Measurements from ENCODE around the gene MBNL1.

The MBNL1 gene

GRCh38 chr3:152264378-152264777 lies 4.4 kb upstream of the MBNL1 start:
- Mint-ChIP-seq H3K4me3 (no peak overlapping the region), H3K27ac (no peak overlapping the region), H3K9me3 (no peaks in the 10 kb centered on the region), H3K27me3 (ENCODE audit: low read depth, poor library complexity) (peaks cover 83% of the 10 kb centered on the region), H3K4me1 (peaks cover 29% of the 10 kb centered on the region), H3K36me3 (ENCODE audit: low read depth) (no peaks in the 10 kb centered on the region)
- TF ChIP-seq CTCF (IDR thresholded peaks at IDR 0.05), result no peak
- no peak for DNase-seq

- TF ChIP-seq CTCF (IDR thresholded peaks at IDR 0.05), result no peak
- no peak overlapping the region for H3K27ac Mint-ChIP-seq
- peak overlapping the region; percentile 12 for H3K4me3 Mint-ChIP-seq
- H3K36me3 Mint-ChIP-seq (ENCODE audit: low read depth), result no peaks in the 10 kb centered on the region
- peaks cover 37% of the 10 kb centered on the region for H3K4me1 Mint-ChIP-seq
- no peak for DNase-seq
- H3K9me3 Mint-ChIP-seq, result no peaks in the 10 kb centered on the region
- H3K27me3 Mint-ChIP-seq (ENCODE audit: low read depth, poor library complexity), result peaks cover 75% of the 10 kb centered on the region
Observed at GRCh38 chr3:152266221-152266995, 2.3 kb upstream of the MBNL1 start.

- no peak for DNase-seq
- Mint-ChIP-seq H3K9me3 (no peaks in the 10 kb centered on the region), H3K36me3 (ENCODE audit: low read depth) (no peaks in the 10 kb centered on the region), H3K4me1 (peaks cover 40% of the 10 kb centered on the region), H3K4me3 (peak overlapping the region; percentile 95), H3K27ac (peak overlapping the region; percentile 96), H3K27me3 (ENCODE audit: low read depth, poor library complexity) (peaks cover 64% of the 10 kb centered on the region)
- TF ChIP-seq CTCF (IDR thresholded peaks at IDR 0.05), result no peak
Observed at GRCh38 chr3:152267831-152268554, 736 bp upstream of the MBNL1 start.

GRCh38 chr3:152269056-152269830 lies 514 bp downstream of the MBNL1 start:
- peak; percentile 71 for DNase-seq
- Mint-ChIP-seq H3K4me1 (peaks cover 40% of the 10 kb centered on the region), H3K9me3 (no peaks in the 10 kb centered on the region), H3K36me3 (ENCODE audit: low read depth) (no peaks in the 10 kb centered on the region), H3K27ac (peak overlapping the region; percentile 91), H3K27me3 (ENCODE audit: low read depth, poor library complexity) (peaks cover 52% of the 10 kb centered on the region), H3K4me3 (peak overlapping the region; percentile 95)
- TF ChIP-seq CTCF (IDR thresholded peaks at IDR 0.05), result no peak

GRCh38 chr3:152269831-152270734 lies 1.4 kb downstream of the MBNL1 start:
- H3K9me3 Mint-ChIP-seq, result no peaks in the 10 kb centered on the region
- peak overlapping the region; percentile 95 for H3K4me3 Mint-ChIP-seq
- peak; percentile 17 for DNase-seq
- peaks cover 45% of the 10 kb centered on the region for H3K27me3 Mint-ChIP-seq (ENCODE audit: low read depth, poor library complexity)
- no peaks in the 10 kb centered on the region for H3K36me3 Mint-ChIP-seq (ENCODE audit: low read depth)
- H3K27ac Mint-ChIP-seq, result peak overlapping the region; percentile 85
- TF ChIP-seq CTCF (IDR thresholded peaks at IDR 0.05), result no peak
- peaks cover 40% of the 10 kb centered on the region for H3K4me1 Mint-ChIP-seq

All from nephron progenitor cell (in vitro differentiated cells).